ENCODE measurements around the gene JMJD1C.
A peak's percentile ranks its signal among the peaks of the same experiment; 100 is the strongest.
"Not testable (repeated sequence)": the region's sequence is repeated elsewhere in the genome, so short reads cannot be mapped to it uniquely, and the experiment has no call there.

Gene JMJD1C

DNA sequence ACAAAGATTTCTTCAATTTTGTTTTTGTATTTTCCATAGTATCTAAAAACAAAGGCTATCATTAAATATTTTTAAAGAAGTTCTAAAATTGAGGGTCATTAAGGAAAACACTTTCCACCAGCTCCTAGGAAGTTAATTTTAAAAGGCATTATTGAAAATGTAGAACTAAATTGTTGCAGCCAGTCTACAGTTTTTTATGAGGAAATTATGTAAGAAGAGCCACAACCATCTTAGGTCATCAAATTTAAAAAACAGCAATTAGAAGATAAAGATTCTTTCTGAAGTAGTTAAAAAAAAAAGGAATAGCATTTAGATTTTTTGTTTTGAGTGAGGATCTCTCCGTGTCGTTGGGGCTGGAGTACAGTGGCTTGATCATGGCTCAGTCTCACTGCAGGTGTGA is 171.0 kb downstream of the JMJD1C start:
- no peak for ATAC-seq (replicated peaks)
- H3K36me3 Mint-ChIP-seq (ENCODE audit: insufficient read depth) = no peaks in the 10 kb centered on the region
- no peaks in the 10 kb centered on the region for H3K9me3 Mint-ChIP-seq
- H3K27ac Mint-ChIP-seq = peak overlapping the region; percentile 60 to 71
- H3K4me1 Mint-ChIP-seq (ENCODE audit: low read depth in 2 of 2) = peaks cover 8 to 10% of the 10 kb centered on the region in 2 donors
- H3K27me3 Mint-ChIP-seq = no peaks in the 10 kb centered on the region
- DNase-seq = no peak
- H3K4me3 Mint-ChIP-seq = no peak overlapping the region

- not testable (repeated sequence) for H3K27me3 Mint-ChIP-seq; H3K36me3 Mint-ChIP-seq (ENCODE audit: insufficient read depth); DNase-seq; ATAC-seq (replicated peaks); H3K27ac Mint-ChIP-seq; H3K4me3 Mint-ChIP-seq; H3K9me3 Mint-ChIP-seq; H3K4me1 Mint-ChIP-seq (ENCODE audit: low read depth in 2 of 2)
Measured at GRCh38 chr10:63292847-63293246, 172.9 kb downstream of the JMJD1C start.

DNA sequence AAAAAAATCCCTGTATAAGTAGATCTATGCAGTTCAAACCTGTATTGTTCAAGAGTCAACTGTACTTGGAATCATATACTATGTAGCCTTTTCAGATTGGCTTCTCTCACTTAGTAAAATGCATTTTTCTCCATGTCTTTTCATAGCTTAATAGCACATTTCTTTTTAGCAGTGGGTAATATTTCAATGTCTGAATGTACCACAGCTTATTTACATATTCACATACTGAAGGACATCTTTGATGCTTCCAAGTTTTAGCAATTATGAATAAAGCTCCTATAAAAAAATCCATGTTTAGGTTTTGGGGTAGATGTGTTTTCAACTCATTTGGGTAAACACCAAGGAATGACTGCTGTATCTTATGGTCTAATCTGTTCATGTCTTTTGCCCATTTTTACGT is 177.6 kb downstream of the JMJD1C start:
- no peak overlapping the region for H3K27ac Mint-ChIP-seq
- no peaks in the 10 kb centered on the region for H3K9me3 Mint-ChIP-seq
- DNase-seq = no peak
- ATAC-seq (replicated peaks) = no peak
- H3K36me3 Mint-ChIP-seq (ENCODE audit: insufficient read depth) = no peaks in the 10 kb centered on the region
- no peaks in the 10 kb centered on the region for H3K27me3 Mint-ChIP-seq
- H3K4me1 Mint-ChIP-seq (ENCODE audit: low read depth in 2 of 2) = peaks cover 4 to 6% of the 10 kb centered on the region in 2 donors
- no peak overlapping the region for H3K4me3 Mint-ChIP-seq

DNA sequence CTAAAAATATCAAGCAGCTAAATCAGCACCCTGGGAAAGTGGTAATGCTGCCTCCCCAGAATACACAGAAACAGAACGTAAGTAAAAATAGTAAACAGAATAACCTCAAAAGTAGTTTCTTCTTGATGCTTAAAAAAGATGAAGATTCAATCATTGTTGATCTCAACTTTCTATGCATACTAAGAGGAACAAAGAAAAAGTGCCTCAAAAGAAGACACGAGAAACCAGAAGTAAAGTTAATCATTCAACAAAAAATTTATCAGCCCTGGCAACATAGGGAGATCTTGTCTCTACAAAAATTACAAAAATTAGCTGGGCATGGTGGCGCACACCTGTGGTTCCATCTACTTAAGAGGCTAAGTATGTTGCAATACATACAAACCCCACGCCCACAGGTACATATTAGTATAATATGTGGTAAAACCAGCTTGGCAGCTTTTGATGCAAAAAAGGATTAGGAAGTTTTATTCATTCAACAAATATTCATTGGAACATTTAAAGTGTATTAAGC is 179.0 kb downstream of the JMJD1C start:
- no peak overlapping the region for H3K27ac Mint-ChIP-seq
- DNase-seq (no peak), ATAC-seq (replicated peaks) (no peak)
- H3K36me3 Mint-ChIP-seq (ENCODE audit: insufficient read depth) = no peaks in the 10 kb centered on the region
- no peaks in the 10 kb centered on the region for H3K27me3 Mint-ChIP-seq
- H3K9me3 Mint-ChIP-seq = no peaks in the 10 kb centered on the region
- H3K4me1 Mint-ChIP-seq (ENCODE audit: low read depth in 2 of 2) = peaks cover 4% of the 10 kb centered on the region in 2 donors
- H3K4me3 Mint-ChIP-seq = no peak overlapping the region

DNA sequence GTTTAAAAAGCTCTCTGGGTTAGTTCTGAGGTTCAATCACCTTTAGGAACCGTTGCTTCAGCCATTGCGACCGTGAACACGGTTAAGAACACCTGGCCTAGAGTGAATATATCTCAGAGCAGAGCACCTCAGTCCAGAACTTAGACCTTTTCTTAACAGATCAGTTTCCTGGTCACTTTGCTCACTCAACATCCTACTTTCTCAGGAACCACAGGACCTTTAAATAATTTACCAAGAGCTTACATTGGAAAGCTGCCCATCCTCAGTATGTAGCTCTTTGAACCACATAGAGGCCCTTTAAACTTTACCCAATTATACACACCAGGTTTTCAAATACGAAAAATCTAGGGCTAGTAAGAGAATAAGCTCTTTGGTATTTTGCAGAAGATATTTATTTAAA is 179.4 kb downstream of the JMJD1C start:
- no peaks in the 10 kb centered on the region for H3K27me3 Mint-ChIP-seq
- H3K27ac Mint-ChIP-seq = no peak overlapping the region
- H3K36me3 Mint-ChIP-seq (ENCODE audit: insufficient read depth) = no peaks in the 10 kb centered on the region
- DNase-seq (no peak), ATAC-seq (replicated peaks) (no peak)
- no peaks in the 10 kb centered on the region for H3K9me3 Mint-ChIP-seq
- peaks cover 4% of the 10 kb centered on the region in 2 donors for H3K4me1 Mint-ChIP-seq (ENCODE audit: low read depth in 2 of 2)
- no peak overlapping the region for H3K4me3 Mint-ChIP-seq

- H3K4me1 Mint-ChIP-seq (ENCODE audit: low read depth in 2 of 2); ATAC-seq (replicated peaks); H3K36me3 Mint-ChIP-seq (ENCODE audit: insufficient read depth); DNase-seq; H3K4me3 Mint-ChIP-seq; H3K9me3 Mint-ChIP-seq; H3K27me3 Mint-ChIP-seq: not testable (repeated sequence)
- H3K27ac Mint-ChIP-seq = peak overlapping the region in 1 of 2 donors; percentile 20
Measured at GRCh38 chr10:63283901-63284300, 181.9 kb downstream of the JMJD1C start.

GRCh38 chr10:63283093-63283492 is 182.7 kb downstream of the JMJD1C start:
- ATAC-seq (replicated peaks) (no peak), DNase-seq (no peak)
- H3K4me3 Mint-ChIP-seq = no peak overlapping the region
- H3K4me1 Mint-ChIP-seq (ENCODE audit: low read depth in 2 of 2) = peaks cover 4% of the 10 kb centered on the region in 2 donors
- H3K27me3 Mint-ChIP-seq = no peaks in the 10 kb centered on the region
- H3K27ac Mint-ChIP-seq = no peak overlapping the region
- no peaks in the 10 kb centered on the region for H3K9me3 Mint-ChIP-seq
- peaks cover 4% of the 10 kb centered on the region for H3K36me3 Mint-ChIP-seq (ENCODE audit: insufficient read depth)

DNA sequence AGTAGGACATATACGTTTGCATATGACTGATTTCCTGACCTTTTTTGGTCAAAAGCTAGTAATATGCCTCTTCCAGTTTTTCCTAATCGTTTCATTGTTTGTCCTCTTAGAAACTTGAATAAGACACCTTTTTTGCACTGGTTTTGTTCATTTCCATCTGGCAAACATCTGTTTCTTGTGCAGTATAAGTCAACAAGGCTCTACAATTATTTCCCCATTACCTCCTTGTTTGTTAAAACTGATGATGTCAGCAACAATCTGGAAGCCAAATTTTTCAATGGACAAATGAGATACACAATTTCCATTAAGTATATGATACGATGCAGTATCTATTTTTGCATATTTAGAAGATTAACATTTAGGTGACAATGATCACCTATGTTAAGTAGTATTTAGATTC is 183.8 kb downstream of the JMJD1C start:
- DNase-seq (no peak), ATAC-seq (replicated peaks) (no peak)
- Mint-ChIP-seq H3K27me3 (no peaks in the 10 kb centered on the region), H3K4me1 (ENCODE audit: low read depth in 2 of 2) (peaks cover 4% of the 10 kb centered on the region in 2 donors), H3K27ac (no peak overlapping the region), H3K4me3 (no peak overlapping the region), H3K9me3 (no peaks in the 10 kb centered on the region), H3K36me3 (ENCODE audit: insufficient read depth) (peaks cover 4% of the 10 kb centered on the region)

GRCh38 chr10:63280386-63280785 is 185.4 kb downstream of the JMJD1C start:
- H3K4me1 Mint-ChIP-seq (ENCODE audit: low read depth in 2 of 2) = peaks cover 4% of the 10 kb centered on the region in 2 donors
- ATAC-seq (replicated peaks) (no peak), DNase-seq (no peak)
- H3K27ac Mint-ChIP-seq = no peak overlapping the region
- H3K4me3 Mint-ChIP-seq = no peak overlapping the region
- H3K9me3 Mint-ChIP-seq = no peaks in the 10 kb centered on the region
- H3K27me3 Mint-ChIP-seq = no peaks in the 10 kb centered on the region
- H3K36me3 Mint-ChIP-seq (ENCODE audit: insufficient read depth) = peaks cover 4% of the 10 kb centered on the region

DNA sequence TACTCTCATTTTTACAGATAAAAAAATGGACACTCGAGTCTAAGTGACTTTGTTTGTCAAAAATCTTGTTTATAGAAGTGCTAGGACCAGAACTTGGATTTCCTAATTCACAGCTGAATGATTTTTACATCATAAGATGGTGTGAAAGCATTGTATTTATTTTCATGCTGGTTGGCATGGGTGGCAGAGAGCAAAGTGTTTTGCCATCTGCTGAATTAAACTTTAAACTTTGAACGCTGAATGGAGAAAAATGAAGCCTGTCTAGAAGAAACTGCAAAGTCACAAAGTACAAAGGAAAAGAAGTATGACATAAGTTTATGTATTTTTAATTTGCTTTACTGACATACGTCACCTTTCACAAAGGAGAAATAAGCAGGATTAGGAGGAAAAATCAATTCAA is 190.7 kb downstream of the JMJD1C start:
- DNase-seq (no peak), ATAC-seq (replicated peaks) (no peak)
- H3K4me1 Mint-ChIP-seq (ENCODE audit: low read depth in 2 of 2) = peaks cover 11 to 14% of the 10 kb centered on the region in 2 donors
- no peaks in the 10 kb centered on the region for H3K9me3 Mint-ChIP-seq
- no peaks in the 10 kb centered on the region for H3K27me3 Mint-ChIP-seq
- H3K4me3 Mint-ChIP-seq = no peak overlapping the region
- H3K27ac Mint-ChIP-seq = peak overlapping the region; percentile 94 to 96
- peaks cover 7% of the 10 kb centered on the region for H3K36me3 Mint-ChIP-seq (ENCODE audit: insufficient read depth)

GRCh38 chr10:63273577-63273976 is 192.2 kb downstream of the JMJD1C start:
- Mint-ChIP-seq H3K27ac (peak overlapping the region; percentile 94 to 96), H3K4me3 (no peak overlapping the region), H3K9me3 (no peaks in the 10 kb centered on the region), H3K4me1 (ENCODE audit: low read depth in 2 of 2) (peaks cover 14 to 16% of the 10 kb centered on the region in 2 donors), H3K27me3 (no peaks in the 10 kb centered on the region), H3K36me3 (ENCODE audit: insufficient read depth) (peaks cover 11% of the 10 kb centered on the region)
- peak; percentile 25 for ATAC-seq (replicated peaks)
- DNase-seq = no peak

- Mint-ChIP-seq H3K4me1 (ENCODE audit: low read depth in 2 of 2) (peaks cover 15 to 16% of the 10 kb centered on the region in 2 donors), H3K36me3 (ENCODE audit: insufficient read depth) (peaks cover 29% of the 10 kb centered on the region), H3K27ac (peak overlapping the region; percentile 97 to 98), H3K9me3 (no peaks in the 10 kb centered on the region), H3K27me3 (no peaks in the 10 kb centered on the region), H3K4me3 (peak overlapping the region; percentile 91 to 94)
- ATAC-seq (replicated peaks) (peak; percentile 92), DNase-seq (peak; percentile 74 to 82 (median 78))
Measured at GRCh38 chr10:63268798-63269503, 196.8 kb downstream of the JMJD1C start.

GRCh38 chr10:63268149-63268797 is 197.5 kb downstream of the JMJD1C start:
- DNase-seq = no peak
- H3K36me3 Mint-ChIP-seq (ENCODE audit: insufficient read depth) = peaks cover 33% of the 10 kb centered on the region
- peak overlapping the region; percentile 91 to 94 for H3K4me3 Mint-ChIP-seq
- no peak for ATAC-seq (replicated peaks)
- no peaks in the 10 kb centered on the region for H3K27me3 Mint-ChIP-seq
- no peaks in the 10 kb centered on the region for H3K9me3 Mint-ChIP-seq
- peak overlapping the region; percentile 97 to 98 for H3K27ac Mint-ChIP-seq
- peaks cover 8 to 9% of the 10 kb centered on the region in 2 donors for H3K4me1 Mint-ChIP-seq (ENCODE audit: low read depth in 2 of 2)

Measured in effector memory CD8-positive, alpha-beta T cell (primary cell).